Activated CD8-positive, alpha-beta T cell treated with anti-CD3 and anti-CD28 coated beads for 36 hours (primary cell): Measurements from ENCODE around the gene PCSK5. TPM values are rescaled to one million over a fixed set of nuclear protein-coding genes. Genes with fewer than 3 reads are reported as not detected.
A peak's percentile ranks its signal among the peaks of the same experiment; 100 is the strongest.

Experiments used
- ATAC-seq: fragments of 200-7000 bp; cut with Tn5 transposase; one replicate; pipeline ENCODE4 v1.10.0; 2021; ENCODE audit warnings: mild to moderate bottlenecking, moderate library complexity
- CTCF ChIA-PET: fragments of 350-600 bp; sonication (Branson Sonifier 250); formaldehyde crosslinking; loops from one replicate; lab custom pipeline; 2021; ENCODE audit warnings: antibody characterized with exemption; lab: Charles Lee
- POLR2A ChIA-PET: fragments of 350-600 bp; sonication (Branson Sonifier 250); formaldehyde crosslinking; loops from one replicate; lab custom pipeline; 2021; ENCODE audit warnings: antibody characterized with exemption; lab: Charles Lee
- DNase-seq: peaks from one replicate; pipeline ENCODE4 v3.0.0-alpha.2; 2020
- H3K27ac Mint-ChIP-seq: one replicate; pipeline ENCODE4 v1.8.0; 2021; ENCODE audit warnings: mild to moderate bottlenecking, mixed read lengths
- H3K27me3 Mint-ChIP-seq: one replicate; pipeline ENCODE4 v1.8.0; 2021; ENCODE audit warnings: mixed read lengths
- H3K36me3 Mint-ChIP-seq: one replicate; pipeline ENCODE4 v1.8.0; 2021; ENCODE audit warnings: low read depth, mixed read lengths
- H3K4me1 Mint-ChIP-seq: one replicate; pipeline ENCODE4 v1.8.0; 2021; ENCODE audit warnings: low read depth, mixed read lengths
- H3K4me3 Mint-ChIP-seq: one replicate; pipeline ENCODE4 v1.8.0; 2021; ENCODE audit warnings: mild to moderate bottlenecking, moderate library complexity, mixed read lengths
- H3K9me3 Mint-ChIP-seq: one replicate; pipeline ENCODE4 v1.8.0; 2021; ENCODE audit warnings: mixed read lengths
- intact Hi-C: fragments of 100-400 bp; cut with micrococcal nuclease; formaldehyde crosslinking; loops from one replicate; pipeline ENCODE4 v1.10.0; 2022
- total RNA-seq, 2 experiments: library from RNA; stranded (reverse); gene quantifications; one replicate each; pipeline ENCODE4 v1.2.3, GENCODE V29; 2021
- TF ChIP-seq, protein P1 (sequence below): fragments of 200-600 bp; IDR thresholded peaks from one replicate; pipeline ENCODE4 v1.8.0; 2022; ENCODE audit warnings: antibody characterized with exemption, mild to moderate bottlenecking

PCSK5 gene
- total RNA-seq, 2 experiments from 2014 or later: 4.7 to 5.2 TPM

DNA sequence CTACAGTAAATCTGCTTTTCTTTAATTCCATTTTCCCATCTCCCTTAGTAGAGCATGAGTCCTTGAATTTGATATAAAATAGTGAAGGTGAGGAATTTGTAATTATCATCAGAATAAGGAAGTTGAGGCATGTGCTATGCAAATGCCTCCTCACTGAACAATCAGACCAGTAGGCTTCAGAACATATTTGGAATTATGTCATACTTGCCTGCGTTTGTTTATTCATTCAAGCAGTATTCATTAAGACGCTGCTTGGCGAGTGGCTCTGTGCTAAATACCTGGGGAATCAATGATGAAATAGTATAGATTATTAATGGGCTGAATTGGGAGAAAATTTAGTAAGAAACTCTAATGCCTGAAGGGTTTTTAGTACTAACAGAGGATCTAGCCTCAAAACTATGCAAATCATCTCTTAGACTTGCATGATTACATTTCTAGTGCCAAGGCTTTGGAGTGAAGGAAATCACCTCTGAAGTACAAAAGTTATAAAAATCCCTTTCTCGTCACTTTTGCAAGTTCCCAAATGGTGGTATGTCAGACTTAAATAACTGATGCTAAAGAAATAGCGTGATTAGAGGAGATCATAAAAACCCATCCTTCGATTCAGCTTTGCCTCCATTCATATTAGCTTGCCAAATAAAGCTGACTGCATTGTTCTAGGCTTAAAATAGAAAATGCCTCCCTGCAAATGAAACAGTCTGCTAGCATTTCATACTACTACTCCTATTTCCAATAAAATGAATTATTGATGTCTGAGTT lies 141.7 kb downstream of the PCSK5 start:
- Mint-ChIP-seq H3K4me1 (peaks cover 40% of the 10 kb centered on the region), H3K27me3 (no peaks in the 10 kb centered on the region), H3K36me3 (peaks cover 15% of the 10 kb centered on the region), H3K9me3 (peaks cover 1% of the 10 kb centered on the region), H3K4me3 (peak overlapping the region; percentile 32), H3K27ac (no peak overlapping the region)
- TF ChIP-seq, protein P1, sequence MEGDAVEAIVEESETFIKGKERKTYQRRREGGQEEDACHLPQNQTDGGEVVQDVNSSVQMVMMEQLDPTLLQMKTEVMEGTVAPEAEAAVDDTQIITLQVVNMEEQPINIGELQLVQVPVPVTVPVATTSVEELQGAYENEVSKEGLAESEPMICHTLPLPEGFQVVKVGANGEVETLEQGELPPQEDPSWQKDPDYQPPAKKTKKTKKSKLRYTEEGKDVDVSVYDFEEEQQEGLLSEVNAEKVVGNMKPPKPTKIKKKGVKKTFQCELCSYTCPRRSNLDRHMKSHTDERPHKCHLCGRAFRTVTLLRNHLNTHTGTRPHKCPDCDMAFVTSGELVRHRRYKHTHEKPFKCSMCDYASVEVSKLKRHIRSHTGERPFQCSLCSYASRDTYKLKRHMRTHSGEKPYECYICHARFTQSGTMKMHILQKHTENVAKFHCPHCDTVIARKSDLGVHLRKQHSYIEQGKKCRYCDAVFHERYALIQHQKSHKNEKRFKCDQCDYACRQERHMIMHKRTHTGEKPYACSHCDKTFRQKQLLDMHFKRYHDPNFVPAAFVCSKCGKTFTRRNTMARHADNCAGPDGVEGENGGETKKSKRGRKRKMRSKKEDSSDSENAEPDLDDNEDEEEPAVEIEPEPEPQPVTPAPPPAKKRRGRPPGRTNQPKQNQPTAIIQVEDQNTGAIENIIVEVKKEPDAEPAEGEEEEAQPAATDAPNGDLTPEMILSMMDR: no peak
- DNase-seq: no peak
- ATAC-seq: no peak
- intact Hi-C loops: no loop called here
- ChIA-PET CTCF (interaction anchor here (1.0 kb wide), 1 partner anchor 9 kb away, joined by 3 read pairs; no protein-coding TSS in a partner anchor), POLR2A (no interaction called here)

DNA sequence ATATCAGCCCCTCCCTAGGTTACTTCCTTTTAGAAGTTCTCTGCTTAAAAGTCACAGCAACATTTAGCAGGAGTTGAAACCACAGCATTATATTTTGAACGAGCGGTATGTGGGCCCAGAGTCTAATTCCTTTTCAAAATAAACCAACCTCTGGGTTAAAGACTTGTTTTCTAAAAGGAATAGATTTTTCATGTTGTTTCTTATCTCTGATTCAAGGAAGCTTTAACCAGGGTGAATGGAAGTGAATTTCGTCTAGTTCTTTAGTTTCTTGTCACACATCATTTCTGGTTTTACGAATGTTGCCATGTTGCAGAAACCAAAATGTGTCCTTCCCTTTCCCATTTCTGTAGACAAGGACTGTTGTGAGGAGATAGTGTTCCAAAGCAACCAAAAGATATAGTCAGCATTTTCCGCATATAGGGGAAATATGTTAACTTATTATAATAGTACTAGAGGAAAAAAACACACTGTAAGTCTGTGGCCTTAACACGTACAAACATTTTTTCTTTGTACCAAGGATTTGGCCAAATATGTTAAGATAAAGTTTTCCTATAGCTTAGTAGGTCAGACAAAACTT lies 142.4 kb downstream of the PCSK5 start:
- POLR2A ChIA-PET: no interaction called here
- Mint-ChIP-seq H3K27me3 (no peaks in the 10 kb centered on the region), H3K4me1 (peaks cover 33% of the 10 kb centered on the region), H3K9me3 (peaks cover 1% of the 10 kb centered on the region), H3K36me3 (peaks cover 17% of the 10 kb centered on the region), H3K27ac (no peak overlapping the region), H3K4me3 (peak overlapping the region; percentile 32)
- DNase-seq (no peak), ATAC-seq (no peak)
- CTCF ChIA-PET: interaction anchor here (1.0 kb wide), 1 partner anchor 10 kb away, joined by 3 read pairs; no protein-coding TSS in a partner anchor
- intact Hi-C loops: no loop called here
- TF ChIP-seq, protein P1: no peak

DNA sequence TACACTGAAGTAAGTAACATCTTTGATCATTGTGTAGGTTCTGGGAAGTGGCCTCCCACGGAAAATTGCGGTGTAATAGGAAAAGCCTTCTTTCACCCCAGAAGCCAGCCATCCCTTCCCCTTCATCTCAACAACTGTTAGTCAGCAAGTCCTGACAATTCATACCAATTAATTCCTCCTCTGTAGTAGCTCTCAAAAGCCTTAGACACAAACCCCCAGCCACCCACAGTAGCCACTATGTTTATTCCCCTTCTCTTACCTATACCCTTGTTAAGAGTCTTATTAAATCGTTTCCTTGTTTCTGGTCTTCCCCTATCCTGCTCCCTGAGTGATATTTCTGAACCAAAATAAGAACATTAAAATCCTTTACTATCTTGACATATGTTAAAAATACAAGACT lies 143.6 kb downstream of the PCSK5 start:
- ChIA-PET CTCF (no interaction called here), POLR2A (no interaction called here)
- H3K4me1 Mint-ChIP-seq: peaks cover 26% of the 10 kb centered on the region
- H3K4me3 Mint-ChIP-seq: no peak overlapping the region
- H3K27ac Mint-ChIP-seq: no peak overlapping the region
- ATAC-seq: peak; percentile 45
- peaks cover 19% of the 10 kb centered on the region for H3K36me3 Mint-ChIP-seq
- no peaks in the 10 kb centered on the region for H3K27me3 Mint-ChIP-seq
- intact Hi-C loops: no loop called here
- H3K9me3 Mint-ChIP-seq: no peaks in the 10 kb centered on the region
- no peak for DNase-seq
- TF ChIP-seq, protein P1: no peak

- no peak overlapping the region for H3K27ac Mint-ChIP-seq
- no peak overlapping the region for H3K4me3 Mint-ChIP-seq
- intact Hi-C loops: no loop called here
- TF ChIP-seq, protein P1: no peak
- ChIA-PET POLR2A (interaction anchor here (0.6 kb wide), 1 partner anchor 540 kb away, joined by 3 read pairs; no protein-coding TSS in a partner anchor), CTCF (no interaction called here)
- peaks cover 12% of the 10 kb centered on the region for H3K36me3 Mint-ChIP-seq
- no peak for DNase-seq
- peaks cover 26% of the 10 kb centered on the region for H3K4me1 Mint-ChIP-seq
- ATAC-seq: no peak
- H3K27me3 Mint-ChIP-seq: no peaks in the 10 kb centered on the region
- no peaks in the 10 kb centered on the region for H3K9me3 Mint-ChIP-seq
Observed at GRCh38 chr9:76036762-76037161, 146.3 kb downstream of the PCSK5 start.
